C4-2B (cell line): ENCODE data around the gene SPACA7.

Experiments
- H3K27ac ChIP-seq: fragments of 450-650 bp; 2 replicates; pipeline ENCODE4 v1.5.1; 2017
- ZFX ChIP-seq: fragments of 450-650 bp; IDR thresholded peaks from 2 replicates; pipeline ENCODE4 v1.6.1; 2017
- TF ChIP-seq, protein P1 (sequence below): fragments of 450-650 bp; conservative IDR thresholded peaks from 2 replicates; pipeline ENCODE4 v1.5.1; 2017; ENCODE audit warnings: mild to moderate bottlenecking

SPACA7 gene

GRCh38 chr13:112442483-112443090, 66.4 kb downstream of the SPACA7 start:
- TF ChIP-seq, protein P1, sequence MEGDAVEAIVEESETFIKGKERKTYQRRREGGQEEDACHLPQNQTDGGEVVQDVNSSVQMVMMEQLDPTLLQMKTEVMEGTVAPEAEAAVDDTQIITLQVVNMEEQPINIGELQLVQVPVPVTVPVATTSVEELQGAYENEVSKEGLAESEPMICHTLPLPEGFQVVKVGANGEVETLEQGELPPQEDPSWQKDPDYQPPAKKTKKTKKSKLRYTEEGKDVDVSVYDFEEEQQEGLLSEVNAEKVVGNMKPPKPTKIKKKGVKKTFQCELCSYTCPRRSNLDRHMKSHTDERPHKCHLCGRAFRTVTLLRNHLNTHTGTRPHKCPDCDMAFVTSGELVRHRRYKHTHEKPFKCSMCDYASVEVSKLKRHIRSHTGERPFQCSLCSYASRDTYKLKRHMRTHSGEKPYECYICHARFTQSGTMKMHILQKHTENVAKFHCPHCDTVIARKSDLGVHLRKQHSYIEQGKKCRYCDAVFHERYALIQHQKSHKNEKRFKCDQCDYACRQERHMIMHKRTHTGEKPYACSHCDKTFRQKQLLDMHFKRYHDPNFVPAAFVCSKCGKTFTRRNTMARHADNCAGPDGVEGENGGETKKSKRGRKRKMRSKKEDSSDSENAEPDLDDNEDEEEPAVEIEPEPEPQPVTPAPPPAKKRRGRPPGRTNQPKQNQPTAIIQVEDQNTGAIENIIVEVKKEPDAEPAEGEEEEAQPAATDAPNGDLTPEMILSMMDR = no peak
- H3K27ac ChIP-seq = no peak overlapping the region

- no peak overlapping the region for H3K27ac ChIP-seq
- TF ChIP-seq, protein P1 = no peak
- TF ChIP-seq ZFX = no peak
Observed at GRCh38 chr13:112443191-112443994, 67.2 kb downstream of the SPACA7 start.

DNA sequence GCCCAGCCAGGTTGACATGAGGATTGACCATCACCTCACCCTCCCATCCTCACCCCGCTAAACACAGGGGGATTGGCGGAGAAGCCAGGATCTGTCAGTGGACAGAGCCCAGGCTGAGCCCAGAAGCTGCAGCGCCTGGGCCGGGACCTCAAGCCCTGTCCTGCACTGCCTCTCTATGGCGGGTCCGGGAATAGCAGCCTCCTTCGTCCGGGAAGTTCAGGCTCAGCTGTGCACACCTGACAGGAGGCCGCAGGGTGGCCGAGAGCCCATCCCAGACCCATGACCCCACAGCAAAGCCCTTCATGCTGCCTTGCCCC, 67.8 kb downstream of the SPACA7 start:
- H3K27ac ChIP-seq = no peak overlapping the region
- TF ChIP-seq, protein P1 = peak; percentile 91
- no peak for TF ChIP-seq ZFX

GRCh38 chr13:112444416-112445399, 68.6 kb downstream of the SPACA7 start:
- TF ChIP-seq, protein P1 = no peak
- TF ChIP-seq ZFX = no peak
- no peak overlapping the region for H3K27ac ChIP-seq

DNA sequence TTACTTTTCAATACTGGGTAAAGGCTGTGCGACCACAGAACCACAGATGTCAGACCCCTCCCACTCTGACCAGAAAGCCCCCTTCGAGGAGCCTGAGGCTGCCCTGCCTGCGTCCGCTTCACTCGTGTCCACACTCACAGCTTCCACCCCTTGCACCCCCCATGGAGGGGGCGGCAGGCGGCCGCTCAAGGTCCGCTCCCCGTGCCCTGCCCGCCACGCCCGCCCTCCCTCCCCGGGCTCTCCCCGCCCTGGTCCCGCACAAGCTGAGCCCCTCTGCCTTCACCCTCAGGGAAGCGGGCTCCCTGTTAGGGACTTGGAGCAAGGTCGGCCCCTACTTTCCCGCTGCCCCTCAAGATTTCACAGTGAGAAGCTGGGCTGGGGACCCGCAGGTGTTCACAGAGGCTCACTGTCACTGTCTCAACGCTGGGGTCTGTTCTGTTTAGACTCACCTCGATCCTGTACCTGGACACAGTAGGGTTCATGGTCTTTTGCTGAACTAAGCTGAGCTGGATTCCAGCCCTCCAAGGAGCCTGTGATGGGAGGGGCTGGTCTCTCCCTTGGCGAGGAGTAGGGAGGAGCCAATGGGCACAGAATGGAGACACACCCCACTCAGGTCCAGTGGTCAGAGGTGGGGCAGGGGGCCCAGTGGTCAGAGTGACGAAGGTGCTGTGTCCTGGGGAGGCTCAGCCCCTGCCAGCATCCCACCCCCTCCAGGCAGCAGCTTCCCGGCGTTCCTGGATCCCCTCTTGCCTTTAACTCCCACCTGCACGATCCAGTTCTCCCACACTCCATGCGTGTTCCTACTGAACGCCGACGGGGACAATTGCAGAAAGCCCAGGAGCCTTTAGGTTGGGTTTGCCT, 69.5 kb downstream of the SPACA7 start:
- H3K27ac ChIP-seq = no peak overlapping the region
- TF ChIP-seq, protein P1 = no peak
- no peak for TF ChIP-seq ZFX

- TF ChIP-seq ZFX = no peak
- TF ChIP-seq, protein P1 = no peak
- no peak overlapping the region for H3K27ac ChIP-seq
Observed at GRCh38 chr13:112446347-112446861, 70.2 kb downstream of the SPACA7 start.
